Fibroblast of peridontal ligament (primary cell): ENCODE measurements around the gene FLVCR2.

Experiments used
- DNase-seq: peaks from one replicate; pipeline ENCODE4 v3.0.0-alpha.2; 2010; ENCODE audit errors: extremely low read depth

The FLVCR2 gene, protein sequence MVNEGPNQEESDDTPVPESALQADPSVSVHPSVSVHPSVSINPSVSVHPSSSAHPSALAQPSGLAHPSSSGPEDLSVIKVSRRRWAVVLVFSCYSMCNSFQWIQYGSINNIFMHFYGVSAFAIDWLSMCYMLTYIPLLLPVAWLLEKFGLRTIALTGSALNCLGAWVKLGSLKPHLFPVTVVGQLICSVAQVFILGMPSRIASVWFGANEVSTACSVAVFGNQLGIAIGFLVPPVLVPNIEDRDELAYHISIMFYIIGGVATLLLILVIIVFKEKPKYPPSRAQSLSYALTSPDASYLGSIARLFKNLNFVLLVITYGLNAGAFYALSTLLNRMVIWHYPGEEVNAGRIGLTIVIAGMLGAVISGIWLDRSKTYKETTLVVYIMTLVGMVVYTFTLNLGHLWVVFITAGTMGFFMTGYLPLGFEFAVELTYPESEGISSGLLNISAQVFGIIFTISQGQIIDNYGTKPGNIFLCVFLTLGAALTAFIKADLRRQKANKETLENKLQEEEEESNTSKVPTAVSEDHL

DNA sequence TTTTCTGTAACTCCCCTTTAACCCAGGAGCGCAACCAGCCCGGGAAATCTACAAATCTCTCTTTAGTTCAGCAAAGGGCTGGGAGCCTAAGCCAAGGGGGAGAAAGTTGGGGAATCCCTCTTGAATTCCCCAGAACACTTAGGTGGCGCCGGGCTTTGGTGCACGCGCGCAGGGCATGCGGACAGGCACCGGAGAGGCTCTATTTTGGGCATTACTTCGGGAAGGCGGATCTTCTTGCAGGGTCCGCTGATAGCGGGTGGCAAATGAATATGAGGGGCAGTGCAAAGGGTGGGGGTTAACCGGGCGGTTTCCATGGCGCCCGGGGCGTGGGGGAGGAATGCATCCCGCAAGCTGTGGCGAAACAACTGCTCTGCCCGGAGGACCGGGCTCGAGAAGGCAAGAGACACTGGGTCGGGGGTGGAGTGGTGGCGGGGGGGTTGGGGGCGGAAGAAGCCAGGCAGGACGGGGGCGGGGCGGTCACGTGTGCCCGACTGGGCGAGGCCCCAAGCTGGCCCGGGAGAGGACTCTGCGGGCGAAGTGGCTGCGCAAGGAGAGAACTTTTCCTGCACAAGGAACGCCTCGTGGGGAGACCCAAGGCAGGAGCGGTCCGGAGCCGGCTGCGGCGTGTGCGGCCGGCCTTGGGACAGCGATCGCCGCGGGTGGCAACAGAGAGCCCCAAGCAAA, at the start of gene FLVCR2:
Gene FLVCR2, plus strand, starts transcription at position 519 of the 684 bp plus-strand sequence. CDS start 353 bp downstream, outside the sequence.
- DNase-seq = peak; percentile 62

- DNase-seq = no peak
These were observed 47.2 kb upstream of the FLVCR2 start for GRCh38 chr14:75531256-75531655.

DNA sequence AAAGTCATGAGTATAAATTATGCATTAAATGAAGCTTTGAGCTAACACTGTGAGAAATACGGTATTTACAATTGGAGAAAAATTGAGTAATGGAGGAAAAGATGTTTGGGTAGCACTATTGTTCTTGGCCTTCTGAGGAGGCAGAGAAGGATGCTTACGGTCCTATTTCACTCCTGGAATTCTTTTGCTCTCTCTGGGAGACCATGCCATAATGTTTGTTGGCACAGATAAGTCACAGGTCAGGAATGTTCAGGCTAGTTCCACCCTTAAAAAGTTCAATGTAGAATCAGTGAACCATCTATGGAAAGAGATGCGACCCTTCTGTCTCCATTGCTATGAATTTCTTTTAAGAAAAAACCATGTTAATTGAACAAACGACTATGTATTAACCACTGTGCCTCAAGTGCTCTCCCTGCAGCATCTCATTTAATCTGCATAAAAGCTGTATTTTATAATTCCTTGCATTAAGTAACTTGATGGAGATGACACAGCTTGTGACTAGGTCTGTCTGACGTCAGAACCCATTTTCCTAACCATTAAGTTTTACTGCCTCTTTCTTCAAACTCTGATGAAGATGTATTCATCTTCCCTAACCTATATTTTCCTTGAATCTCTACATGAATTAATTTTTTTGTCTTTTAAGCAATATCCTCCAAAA, 46.6 kb upstream of the FLVCR2 start:
- no peak for DNase-seq

GRCh38 chr14:75533791-75534555, 44.4 kb upstream of the FLVCR2 start:
- no peak for DNase-seq

DNA sequence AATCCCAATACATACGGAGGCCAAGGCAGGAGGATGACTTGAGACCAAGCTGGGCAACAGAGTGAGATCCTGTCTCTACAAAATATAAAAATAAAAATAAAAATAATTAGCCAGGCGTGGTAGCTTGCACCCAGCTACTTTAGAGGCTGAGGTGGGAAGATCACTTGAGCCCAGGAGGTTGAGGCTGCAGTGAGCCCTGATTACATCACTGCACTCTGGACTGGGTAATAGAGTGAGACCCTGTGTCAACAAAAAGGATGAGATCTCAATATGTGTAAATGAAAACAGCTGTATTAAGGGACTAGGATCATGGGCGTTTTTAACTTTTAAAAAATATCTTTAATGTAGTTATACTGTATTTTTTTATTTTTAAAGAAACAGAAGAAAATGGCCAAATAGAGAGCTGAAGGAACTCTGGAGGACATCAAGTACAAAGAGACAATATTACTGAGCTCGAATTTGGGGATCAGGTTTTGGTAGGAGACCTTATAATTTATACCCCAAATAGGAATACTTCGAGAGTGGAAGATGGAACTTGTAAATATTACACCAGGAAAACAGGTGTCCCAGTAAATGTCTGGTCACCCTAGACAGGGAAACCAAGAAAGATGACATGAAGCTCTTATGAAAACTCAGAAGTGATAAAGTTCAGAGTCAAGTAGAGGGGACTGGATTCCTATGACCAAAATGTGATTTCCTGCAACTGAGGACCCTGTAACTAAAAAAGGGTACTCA, 43.1 kb upstream of the FLVCR2 start:
- DNase-seq = no peak

DNA sequence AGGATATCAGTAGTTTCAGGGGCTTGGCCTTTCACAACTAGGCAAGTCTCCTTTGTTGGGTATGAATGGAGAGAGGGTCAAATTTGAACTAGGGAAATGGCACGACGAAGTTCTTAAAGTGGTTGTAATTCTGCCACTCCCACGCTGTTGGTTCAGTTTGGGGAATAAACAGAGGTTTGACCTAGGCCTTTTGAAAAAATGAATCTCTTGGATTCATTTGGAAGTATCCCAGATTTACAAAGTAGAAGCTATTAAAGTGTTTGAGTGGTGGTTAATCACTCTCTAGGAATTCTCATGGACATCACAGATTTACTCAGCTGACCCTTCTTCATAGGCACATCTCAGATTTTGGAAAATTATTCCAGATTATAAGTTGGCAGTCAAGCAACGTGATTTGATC, 41.3 kb upstream of the FLVCR2 start:
- no peak for DNase-seq

- DNase-seq = no peak
These were observed 39.3 kb upstream of the FLVCR2 start for GRCh38 chr14:75539162-75539560.

DNA sequence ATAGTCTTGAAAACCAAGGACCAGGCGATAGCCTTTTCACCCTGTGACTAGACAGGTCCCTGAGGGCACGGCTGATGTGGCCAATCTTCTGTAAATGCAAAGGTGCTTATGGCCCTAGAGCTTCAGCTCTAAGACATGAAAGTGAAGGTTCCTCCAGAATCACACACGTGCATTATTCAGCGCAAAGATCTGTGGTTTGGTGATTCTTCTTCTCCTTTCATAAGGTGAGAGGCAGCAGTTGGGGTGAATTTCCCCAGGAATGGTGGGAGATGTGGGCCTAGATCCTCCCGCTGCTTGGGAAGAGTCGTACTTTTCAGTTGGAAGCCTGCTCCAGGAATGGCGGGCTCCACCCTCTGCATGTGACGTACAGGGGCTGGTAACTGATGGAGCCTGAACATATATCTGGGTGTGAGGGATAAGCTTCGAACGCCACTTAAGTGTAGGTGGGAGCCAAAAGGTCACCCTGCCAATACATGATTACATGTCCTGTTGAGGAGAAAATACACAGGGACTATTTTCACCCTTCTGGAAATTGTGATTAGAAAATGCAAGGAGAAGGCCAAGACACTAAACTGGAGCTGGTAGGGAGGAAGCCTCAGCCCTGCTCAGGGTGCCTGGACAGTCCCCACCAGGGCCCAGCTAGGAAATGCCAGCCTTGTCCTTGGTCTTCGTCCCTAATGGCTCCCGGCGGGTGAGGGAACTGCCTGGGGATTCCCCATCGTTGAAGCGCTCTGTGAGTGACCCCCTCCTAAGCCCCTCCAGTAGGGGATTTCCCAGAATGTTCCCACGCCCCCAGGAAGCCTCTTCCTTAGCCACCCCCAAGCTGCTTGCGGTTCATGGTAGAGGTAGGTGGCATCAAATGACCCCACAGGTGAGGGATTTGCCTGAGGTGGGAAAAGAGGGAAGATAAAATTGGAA, 38.6 kb upstream of the FLVCR2 start:
- no peak for DNase-seq

GRCh38 chr14:75540479-75540851, 38.0 kb upstream of the FLVCR2 start:
- DNase-seq = no peak

DNA sequence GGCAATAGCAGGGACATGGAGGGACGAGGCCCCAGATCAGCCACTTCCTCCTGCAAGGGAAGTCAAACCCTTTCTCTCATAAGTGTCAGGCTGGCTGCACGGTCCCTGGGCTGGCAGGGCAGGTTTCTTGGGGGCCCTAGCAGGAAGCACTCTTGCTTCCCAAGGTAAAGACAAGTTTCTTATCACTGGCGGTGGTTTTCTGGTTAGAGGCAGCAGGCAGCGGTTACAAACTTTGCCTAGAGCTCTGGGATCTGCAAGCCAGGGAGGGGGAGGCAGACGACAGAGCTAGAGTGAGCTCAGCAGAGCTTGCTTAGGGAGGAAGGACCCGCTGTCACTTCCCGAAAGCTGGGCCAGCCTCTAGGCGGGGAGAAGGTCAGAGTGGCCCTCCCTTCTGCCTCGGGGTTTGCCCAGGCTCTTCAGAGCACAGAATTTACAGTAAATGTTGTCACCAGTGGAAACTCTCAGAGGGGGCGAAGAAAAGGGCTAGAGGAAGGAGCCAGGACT, 35.8 kb upstream of the FLVCR2 start:
- peak; percentile 31 for DNase-seq

GRCh38 chr14:75543253-75543652, 35.2 kb upstream of the FLVCR2 start:
- no peak for DNase-seq

GRCh38 chr14:75543786-75544185, 34.6 kb upstream of the FLVCR2 start:
- DNase-seq = no peak

GRCh38 chr14:75545907-75546306, 32.5 kb upstream of the FLVCR2 start:
- DNase-seq = no peak

- DNase-seq = no peak
These were observed 30.7 kb upstream of the FLVCR2 start for GRCh38 chr14:75547552-75548250.

- DNase-seq = peak; percentile 33
These were observed 29.9 kb upstream of the FLVCR2 start for GRCh38 chr14:75548544-75548943.

- no peak for DNase-seq
These were observed 29.3 kb upstream of the FLVCR2 start for GRCh38 chr14:75549169-75549568.

DNA sequence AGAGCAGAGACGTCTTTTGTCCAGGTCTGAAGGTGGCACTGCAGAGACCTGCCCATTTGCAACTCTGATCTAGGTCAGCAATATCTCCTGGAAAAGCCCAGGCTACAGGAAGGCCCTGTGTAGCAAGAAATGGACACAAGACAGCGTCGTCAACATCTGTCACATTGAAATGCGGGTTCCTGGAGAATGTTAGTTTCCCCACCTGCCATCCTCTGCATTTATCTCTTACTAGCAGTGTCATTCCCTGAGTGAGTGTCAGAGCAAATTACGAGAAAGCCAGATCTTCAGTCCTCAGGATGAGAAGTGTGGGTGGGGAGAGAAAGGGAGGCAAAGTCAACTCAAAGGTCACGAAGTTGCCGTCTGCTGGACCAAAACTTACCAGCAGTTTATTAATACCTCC, 27.4 kb upstream of the FLVCR2 start:
- no peak for DNase-seq

DNA sequence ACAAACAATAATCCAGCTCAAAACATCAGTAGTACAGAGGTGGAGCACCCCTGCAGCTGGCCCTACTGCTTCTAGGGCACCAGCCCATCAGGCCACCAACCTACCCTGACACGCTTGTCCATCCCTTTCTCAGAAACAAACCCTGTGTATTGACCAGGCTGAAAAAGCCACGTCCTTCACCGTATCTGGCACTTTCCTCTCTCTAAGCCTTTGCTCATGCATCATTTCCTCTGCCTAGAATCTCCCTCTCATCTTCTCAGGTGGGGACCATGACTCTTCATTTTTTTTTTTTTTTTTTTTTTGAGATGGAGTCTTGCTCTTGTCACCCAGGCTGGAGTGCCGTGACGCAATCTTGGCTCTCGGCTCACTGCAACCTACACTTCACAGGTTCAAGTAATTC, 25.3 kb upstream of the FLVCR2 start:
- DNase-seq = no peak

GRCh38 chr14:75553761-75554364, 24.6 kb upstream of the FLVCR2 start:
- DNase-seq = no peak
